ENCODE results near the gene PPOX.
A peak's percentile ranks its signal among the peaks of the same experiment; 100 is the strongest.

PPOX gene

GRCh38 chr1:161158316-161159010, 7.8 kb upstream of the PPOX start:
- TF ChIP-seq POLR2A (IDR thresholded peaks at IDR 0.05; ENCODE audit: low read depth, low read length) (no peak), POLR2AphosphoS5 (IDR thresholded peaks at IDR 0.05; ENCODE audit: low read depth, low read length) (no peak), TAF1 (IDR thresholded peaks at IDR 0.05; ENCODE audit: borderline replicate concordance, low read depth, low read length) (no peak)
- FAIRE-seq (no peak), DNase-seq (ENCODE audit: insufficient read length) (no peak)

GRCh38 chr1:161159087-161159912, 6.9 kb upstream of the PPOX start, which contains the start of gene USP21:
Gene USP21 (plus strand): TSS chr1:161159500. CDS start chr1:161160641, 1,141 bp downstream.
- TF ChIP-seq TAF1 (IDR thresholded peaks at IDR 0.05; ENCODE audit: borderline replicate concordance, low read depth, low read length) (peak; percentile 95), POLR2AphosphoS5 (IDR thresholded peaks at IDR 0.05; ENCODE audit: low read depth, low read length) (peak; percentile 46; the same call in 1 of the 2 replicates), POLR2A (IDR thresholded peaks at IDR 0.05; ENCODE audit: low read depth, low read length) (peak; percentile 76; the same call in 1 of the 2 replicates)
- peak; percentile 87 for FAIRE-seq
- DNase-seq (ENCODE audit: insufficient read length) = peak; percentile 98

- FAIRE-seq (peak; percentile 24), DNase-seq (ENCODE audit: insufficient read length) (no peak)
- TF ChIP-seq POLR2AphosphoS5 (IDR thresholded peaks at IDR 0.05; ENCODE audit: low read depth, low read length) = no peak
- TF ChIP-seq POLR2A (IDR thresholded peaks at IDR 0.05; ENCODE audit: low read depth, low read length) = no peak
- TF ChIP-seq TAF1 (IDR thresholded peaks at IDR 0.05; ENCODE audit: borderline replicate concordance, low read depth, low read length) = no peak
Measured at GRCh38 chr1:161159913-161160243, 6.3 kb upstream of the PPOX start.

- FAIRE-seq (no peak), DNase-seq (ENCODE audit: insufficient read length) (no peak)
- TF ChIP-seq POLR2A (IDR thresholded peaks at IDR 0.05; ENCODE audit: low read depth, low read length) = no peak
- TF ChIP-seq POLR2AphosphoS5 (IDR thresholded peaks at IDR 0.05; ENCODE audit: low read depth, low read length) = no peak
- TF ChIP-seq TAF1 (IDR thresholded peaks at IDR 0.05; ENCODE audit: borderline replicate concordance, low read depth, low read length) = no peak
Measured at GRCh38 chr1:161160671-161161145, 5.5 kb upstream of the PPOX start.

- DNase-seq (ENCODE audit: insufficient read length) = no peak
- FAIRE-seq = no peak
- TF ChIP-seq TAF1 (IDR thresholded peaks at IDR 0.05; ENCODE audit: borderline replicate concordance, low read depth, low read length) = no peak
- no peak for TF ChIP-seq POLR2A (IDR thresholded peaks at IDR 0.05; ENCODE audit: low read depth, low read length)
- no peak for TF ChIP-seq POLR2AphosphoS5 (IDR thresholded peaks at IDR 0.05; ENCODE audit: low read depth, low read length)
Measured at GRCh38 chr1:161161652-161162051, 4.6 kb upstream of the PPOX start.

- FAIRE-seq (no peak), DNase-seq (ENCODE audit: insufficient read length) (no peak)
- no peak for TF ChIP-seq POLR2A (IDR thresholded peaks at IDR 0.05; ENCODE audit: low read depth, low read length)
- TF ChIP-seq TAF1 (IDR thresholded peaks at IDR 0.05; ENCODE audit: borderline replicate concordance, low read depth, low read length) = no peak
- TF ChIP-seq POLR2AphosphoS5 (IDR thresholded peaks at IDR 0.05; ENCODE audit: low read depth, low read length) = no peak
Measured at GRCh38 chr1:161162052-161162451, 4.2 kb upstream of the PPOX start.

- FAIRE-seq = no peak
- TF ChIP-seq POLR2A (IDR thresholded peaks at IDR 0.05; ENCODE audit: low read depth, low read length) = no peak
- no peak for TF ChIP-seq TAF1 (IDR thresholded peaks at IDR 0.05; ENCODE audit: borderline replicate concordance, low read depth, low read length)
- no peak for TF ChIP-seq POLR2AphosphoS5 (IDR thresholded peaks at IDR 0.05; ENCODE audit: low read depth, low read length)
Measured at GRCh38 chr1:161162806-161163205, 3.4 kb upstream of the PPOX start.

GRCh38 chr1:161163793-161164192, 2.4 kb upstream of the PPOX start:
- FAIRE-seq = no peak
- TF ChIP-seq POLR2AphosphoS5 (IDR thresholded peaks at IDR 0.05; ENCODE audit: low read depth, low read length) (no peak), TAF1 (IDR thresholded peaks at IDR 0.05; ENCODE audit: borderline replicate concordance, low read depth, low read length) (no peak), POLR2A (IDR thresholded peaks at IDR 0.05; ENCODE audit: low read depth, low read length) (no peak)
- DNase-seq (ENCODE audit: insufficient read length) = no peak

More at GRCh38 chr1:161162806-161163205, 3.4 kb upstream of the PPOX start:
- no peak for DNase-seq (ENCODE audit: insufficient read length)

- no peak for DNase-seq (ENCODE audit: insufficient read length)
- FAIRE-seq = no peak
Measured at GRCh38 chr1:161164901-161165610, 1.2 kb upstream of the PPOX start.

GRCh38 chr1:161166669-161167548, 683 bp downstream of the PPOX start:
- TF ChIP-seq TAF1 (IDR thresholded peaks at IDR 0.05; ENCODE audit: borderline replicate concordance, low read depth, low read length) = no peak
- no peak for TF ChIP-seq POLR2A (IDR thresholded peaks at IDR 0.05; ENCODE audit: low read depth, low read length)
- no peak for TF ChIP-seq POLR2AphosphoS5 (IDR thresholded peaks at IDR 0.05; ENCODE audit: low read depth, low read length)
- no peak for DNase-seq (ENCODE audit: insufficient read length)
- FAIRE-seq = no peak

More at GRCh38 chr1:161164901-161165610, 1.2 kb upstream of the PPOX start:
- no peak for TF ChIP-seq POLR2A (IDR thresholded peaks at IDR 0.05; ENCODE audit: low read depth, low read length)

All from GM12892 (cell line).